ENCODE data around the gene RNF183. TPM values are rescaled to one million over a fixed set of nuclear protein-coding genes. Genes with fewer than 3 reads are reported as not detected.
A peak's percentile ranks its signal among the peaks of the same experiment; 100 is the strongest.

Gene RNF183
- total RNA-seq, 1 experiment from 2014 or later, result not detected

DNA sequence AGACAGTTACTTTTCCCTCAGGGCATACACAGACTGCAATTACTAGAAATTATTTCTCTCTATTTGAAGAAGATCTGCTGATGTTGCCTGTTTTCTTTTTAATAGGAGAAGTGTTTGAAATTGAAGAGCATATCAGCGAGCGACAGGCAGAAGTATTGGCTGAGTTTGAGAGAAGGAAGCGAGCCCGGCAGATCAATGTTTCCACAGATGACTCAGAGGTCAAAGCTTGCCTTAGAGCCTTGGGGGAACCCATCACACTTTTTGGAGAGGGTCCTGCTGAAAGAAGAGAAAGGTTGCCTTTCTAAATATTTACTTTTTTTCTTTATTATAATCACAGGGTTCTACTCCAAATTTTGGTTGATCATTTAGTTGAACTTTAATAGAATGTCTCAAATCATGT, 24.3 kb downstream of the RNF183 start:
- DNase-seq (ENCODE audit: low read depth, low spot score), result no peak
- intact Hi-C loops (cut with micrococcal nuclease; ENCODE audit: unreplicated experiment) (no loop called here), in situ Hi-C loops (cut with HindIII; ENCODE audit: low pct_unique_long_range_greater_than_20kb, low sequenced_read_pairs) (no loop called here)
- no TSS peak for BruUV-seq (replicated peaks)
- Histone ChIP-seq H3K27me3 (ENCODE audit: control insufficient read depth, insufficient read depth, low read length) (no peaks in the 10 kb centered on the region), H3K36me3 (ENCODE audit: control insufficient read depth, insufficient read depth, low read length) (peaks cover 35% of the 10 kb centered on the region), H3K27ac (ENCODE audit: low read length) (no peak overlapping the region), H3K4me3 (ENCODE audit: low read depth in 2 of 2, low read length in 2 of 2) (no peak overlapping the region), H3K9me3 (ENCODE audit: control insufficient read depth, insufficient read depth, low read depth, low read length) (no peaks in the 10 kb centered on the region), H3K4me1 (ENCODE audit: control insufficient read depth, insufficient read depth, low read length) (peaks cover 6% of the 10 kb centered on the region)
- ATAC-seq, result no peak
- ChIA-PET CTCF (no interaction called here), POLR2A (no interaction called here)
- TF ChIP-seq SIN3A (IDR thresholded peaks at IDR 0.05; ENCODE audit: borderline replicate concordance, insufficient read depth, low read depth, low read length) (no peak), CTCF (IDR thresholded peaks at IDR 0.05) (no peak), POLR2AphosphoS5 (IDR thresholded peaks at IDR 0.05; ENCODE audit: low read depth, low read length) (no peak)

- ATAC-seq, result peak; percentile 99
- TF ChIP-seq POLR2AphosphoS5 (IDR thresholded peaks at IDR 0.05; ENCODE audit: low read depth, low read length) (peak; percentile 88), TCF7L2 (IDR thresholded peaks at IDR 0.05; ENCODE audit: low read depth, low read length) (no peak), CTCF (IDR thresholded peaks at IDR 0.05) (no peak), SIN3A (IDR thresholded peaks at IDR 0.05; ENCODE audit: borderline replicate concordance, insufficient read depth, low read depth, low read length) (0 out of 2 replicates have a peak, but pooled peaks have one; percentile 80), REST (IDR thresholded peaks at IDR 0.05; ENCODE audit: insufficient read depth in 1 of 2, low read depth in 2 of 2, low read length in 1 of 2) (0 out of 4 replicates have a peak, but pooled peaks of 1 of the 2 experiments have one; percentile 41)
- in situ Hi-C loops (cut with HindIII; ENCODE audit: low pct_unique_long_range_greater_than_20kb, low sequenced_read_pairs) (no loop called here), intact Hi-C loops (cut with micrococcal nuclease; ENCODE audit: unreplicated experiment) (no loop called here)
- CTCF ChIA-PET, result interaction anchor here (0.6 to 0.8 kb wide), 4 partner anchors 21 to 131 kb away, joined by 3 to 4 read pairs (median 3); no protein-coding TSS in a partner anchor
- Histone ChIP-seq H3K36me3 (ENCODE audit: control insufficient read depth, insufficient read depth, low read length) (peaks cover 24% of the 10 kb centered on the region), H3K27ac (ENCODE audit: low read length) (peak within 1 kb of the TSS; percentile 96), H3K4me3 (ENCODE audit: low read depth in 2 of 2, low read length in 2 of 2) (peak within 1 kb of the TSS; percentile 93 to 99), H3K27me3 (ENCODE audit: control insufficient read depth, insufficient read depth, low read length) (no peaks in the 10 kb centered on the region), H3K9me3 (ENCODE audit: control insufficient read depth, insufficient read depth, low read depth, low read length) (no peaks in the 10 kb centered on the region), H3K4me1 (ENCODE audit: control insufficient read depth, insufficient read depth, low read length) (peaks cover 6% of the 10 kb centered on the region)
- DNase-seq (ENCODE audit: low read depth, low spot score), result peak; percentile 67
- TSS peak; percentile 87 for BruUV-seq (replicated peaks)
- POLR2A ChIA-PET, result interaction anchor here (0.6 kb wide), 1 partner anchor 23 kb away, joined by 4 read pairs; no protein-coding TSS in a partner anchor
Observed at GRCh38 chr9:113275157-113276131, 27.7 kb downstream of the RNF183 start, which contains the start of the genes CDC26 and PRPF4. CDC26 (minus strand) TSS chr9:113275572; CDS start chr9:113272507, 3,065 bp downstream. PRPF4 (plus strand) TSS chr9:113275658; CDS start chr9:113275744, 86 bp downstream.
